ENCODE results near the gene ARHGAP27.

ARHGAP27 gene

DNA sequence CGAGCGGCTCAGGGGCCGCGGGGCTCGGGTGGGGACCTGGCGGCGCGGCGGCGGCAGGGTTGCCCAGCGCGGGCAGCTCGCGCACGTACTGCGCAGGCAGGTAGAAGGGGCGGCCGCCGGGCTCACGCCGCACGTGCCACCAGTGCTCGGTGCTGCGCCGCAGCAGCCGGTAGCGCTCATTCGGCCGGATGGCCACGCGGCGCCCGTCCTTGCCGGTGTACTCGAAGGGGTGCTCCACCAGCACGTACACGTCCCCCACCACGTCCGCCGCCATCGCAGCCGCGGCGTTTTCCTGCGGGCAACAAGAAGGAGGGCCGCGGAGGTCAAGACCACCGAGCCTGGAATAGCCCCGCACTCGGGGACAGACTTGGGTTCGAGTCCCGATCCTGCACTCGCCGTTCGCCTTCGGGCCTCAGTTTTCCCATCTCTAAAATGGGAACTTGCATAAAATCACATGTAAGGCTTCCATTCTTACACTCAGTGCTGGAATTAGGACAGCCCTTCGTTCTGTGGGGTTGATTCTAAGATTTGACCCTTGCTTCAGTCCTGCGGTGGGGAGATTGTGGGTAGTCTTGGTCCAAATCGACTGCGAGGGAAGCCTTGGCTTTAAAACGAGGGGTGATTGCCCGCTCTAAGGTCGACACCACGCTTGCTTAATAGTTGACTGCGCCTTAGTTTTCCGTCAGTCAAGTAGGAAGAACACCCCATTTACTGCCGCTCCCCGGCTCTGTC lies 2.5 kb downstream of the ARHGAP27 start:
- no peak for DNase-seq

GRCh38 chr17:45429339-45430005 lies 3.2 kb downstream of the ARHGAP27 start:
- DNase-seq = no peak

- no peak for DNase-seq
These were observed 3.7 kb downstream of the ARHGAP27 start for GRCh38 chr17:45428931-45429338.

- DNase-seq = peak; percentile 29 to 66
These were observed 4.5 kb downstream of the ARHGAP27 start for GRCh38 chr17:45428050-45428617.

DNA sequence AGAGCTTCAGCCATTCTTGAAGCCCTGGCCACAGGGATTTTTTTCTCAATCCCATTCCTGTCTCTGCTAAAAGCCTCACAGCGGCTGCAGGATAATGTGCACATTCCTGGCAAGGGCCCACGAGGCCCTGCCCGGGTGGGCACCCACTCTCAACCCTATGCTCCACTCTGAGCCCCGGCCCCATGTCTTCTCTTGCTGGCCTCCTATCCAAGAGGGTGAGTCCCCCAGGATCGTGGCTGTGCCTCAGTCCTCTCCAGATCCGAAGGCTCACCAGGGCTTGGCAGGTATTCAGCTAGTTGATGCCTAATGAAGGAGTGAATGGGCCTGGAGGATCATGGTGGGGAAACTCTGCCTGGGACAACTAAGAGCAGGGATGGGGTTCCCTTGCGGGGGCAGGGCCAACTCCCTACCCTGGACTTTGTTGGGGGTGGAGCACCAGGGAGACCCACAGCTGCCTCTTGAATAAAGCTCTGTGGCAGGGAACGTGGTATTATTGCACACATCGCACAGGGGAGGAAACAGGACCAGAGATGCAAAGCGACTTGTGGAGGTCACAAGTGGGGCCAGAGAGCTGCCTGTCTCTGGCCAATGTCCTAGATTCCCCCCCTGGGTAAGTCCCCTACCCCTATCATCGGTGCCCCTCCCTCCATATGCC lies 5.4 kb downstream of the ARHGAP27 start:
- no peak for DNase-seq

DNA sequence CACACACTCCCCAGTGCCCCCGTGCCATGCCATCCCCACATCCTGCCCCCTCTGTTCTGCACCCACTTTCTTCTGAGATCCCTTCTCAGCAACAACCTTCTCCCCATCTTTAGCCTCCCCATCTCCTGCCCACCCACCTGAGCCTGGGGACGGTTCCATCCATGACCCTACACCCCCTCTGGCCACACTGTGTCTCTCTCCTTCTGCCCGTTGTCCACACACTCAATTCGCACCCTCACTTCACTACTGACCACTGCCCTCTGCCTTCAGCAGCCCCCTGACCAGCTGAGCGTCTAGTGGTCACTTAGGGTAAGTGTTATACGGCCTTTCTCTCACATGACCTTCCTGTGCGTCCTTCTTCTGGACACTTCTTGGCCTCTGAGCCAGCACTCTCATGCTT lies 6.1 kb downstream of the ARHGAP27 start:
- no peak for DNase-seq

DNA sequence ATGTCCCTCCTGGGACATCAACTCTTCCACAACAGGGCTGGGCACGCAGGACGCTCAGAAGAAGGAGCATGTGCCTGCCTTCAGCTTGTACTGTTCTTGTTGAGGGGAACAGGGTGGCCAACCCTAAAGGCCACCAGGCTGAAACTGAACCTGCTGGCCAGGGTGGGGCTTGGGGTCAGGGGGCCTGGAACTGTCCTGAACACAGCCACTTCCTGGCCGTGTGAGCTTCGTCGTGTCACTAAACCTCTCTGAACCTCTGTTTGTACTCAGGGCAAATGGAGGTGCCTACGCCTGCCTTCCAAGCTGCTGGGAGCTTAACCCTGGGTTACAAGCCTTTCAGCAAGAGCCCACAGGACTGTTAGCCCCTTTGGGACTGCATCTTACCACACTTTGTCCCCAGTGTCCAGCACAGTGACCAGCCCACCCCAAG lies 6.7 kb downstream of the ARHGAP27 start:
- no peak for DNase-seq

GRCh38 chr17:45425125-45425983 lies 7.3 kb downstream of the ARHGAP27 start:
- peak; percentile 49 to 61 for DNase-seq

GRCh38 chr17:45424769-45425124 lies 7.9 kb downstream of the ARHGAP27 start:
- no peak for DNase-seq

GRCh38 chr17:45423975-45424335 lies 8.7 kb downstream of the ARHGAP27 start:
- DNase-seq = no peak

DNA sequence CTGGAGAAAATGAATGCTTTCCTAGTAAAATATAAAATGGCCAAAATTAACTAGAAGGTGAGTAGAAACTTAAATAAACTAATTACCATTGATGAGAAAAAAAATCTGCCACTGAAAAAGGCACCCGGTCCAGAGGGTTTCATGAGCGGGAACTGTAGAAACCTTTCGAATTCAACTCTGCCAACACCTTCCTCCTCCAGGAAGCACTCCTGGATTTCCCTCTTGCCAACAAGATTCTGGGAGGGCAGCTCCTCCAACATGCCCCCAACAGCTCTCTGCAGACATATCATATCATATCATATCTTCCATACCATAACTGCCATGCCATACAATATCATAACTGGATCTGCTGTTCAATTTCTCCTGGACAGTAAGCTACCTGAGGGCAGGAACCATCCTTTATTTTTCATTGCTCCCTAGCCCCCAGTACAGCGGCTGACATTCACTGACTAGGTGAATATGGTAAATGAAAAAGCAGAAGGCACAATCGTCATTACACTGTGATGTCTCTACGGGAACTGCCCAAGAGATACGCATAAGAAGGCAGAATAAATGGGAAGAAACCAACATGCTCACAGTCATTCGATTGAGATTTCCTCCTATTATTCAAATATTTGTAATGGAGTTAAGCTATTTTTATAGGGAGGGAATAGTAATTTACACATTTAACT lies 9.2 kb downstream of the ARHGAP27 start:
- DNase-seq = no peak

- no peak for DNase-seq
These were observed 17.4 kb downstream of the ARHGAP27 start for GRCh38 chr17:45414990-45415881.

DNA sequence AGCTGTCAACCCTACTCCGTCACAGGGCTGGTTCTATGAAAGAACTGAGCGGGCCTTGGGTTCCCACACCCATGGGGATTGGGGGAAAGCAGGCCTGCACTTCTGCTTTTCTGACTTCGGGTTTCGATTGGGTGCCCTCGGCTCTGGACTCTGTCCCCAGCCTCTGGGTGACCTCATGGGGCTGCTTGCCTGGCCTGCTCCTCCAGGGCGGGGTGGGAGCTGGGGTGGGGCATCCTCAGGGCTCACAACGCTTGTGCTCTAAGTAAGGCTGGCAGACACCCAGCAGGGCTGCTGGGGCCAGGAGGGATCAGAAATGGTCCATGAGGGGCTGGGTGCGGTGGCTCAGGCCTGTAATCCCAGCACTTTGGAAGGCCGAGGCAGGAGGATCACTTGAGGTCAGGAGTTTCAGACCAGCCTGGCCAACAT lies 19.2 kb downstream of the ARHGAP27 start:
- no peak for DNase-seq

GRCh38 chr17:45411348-45412105 lies 21.1 kb downstream of the ARHGAP27 start:
- DNase-seq = no peak

- DNase-seq = no peak
These were observed 22.3 kb downstream of the ARHGAP27 start for GRCh38 chr17:45410144-45411091.

- DNase-seq = no peak
These were observed 23.0 kb downstream of the ARHGAP27 start for GRCh38 chr17:45409659-45410076.

DNA sequence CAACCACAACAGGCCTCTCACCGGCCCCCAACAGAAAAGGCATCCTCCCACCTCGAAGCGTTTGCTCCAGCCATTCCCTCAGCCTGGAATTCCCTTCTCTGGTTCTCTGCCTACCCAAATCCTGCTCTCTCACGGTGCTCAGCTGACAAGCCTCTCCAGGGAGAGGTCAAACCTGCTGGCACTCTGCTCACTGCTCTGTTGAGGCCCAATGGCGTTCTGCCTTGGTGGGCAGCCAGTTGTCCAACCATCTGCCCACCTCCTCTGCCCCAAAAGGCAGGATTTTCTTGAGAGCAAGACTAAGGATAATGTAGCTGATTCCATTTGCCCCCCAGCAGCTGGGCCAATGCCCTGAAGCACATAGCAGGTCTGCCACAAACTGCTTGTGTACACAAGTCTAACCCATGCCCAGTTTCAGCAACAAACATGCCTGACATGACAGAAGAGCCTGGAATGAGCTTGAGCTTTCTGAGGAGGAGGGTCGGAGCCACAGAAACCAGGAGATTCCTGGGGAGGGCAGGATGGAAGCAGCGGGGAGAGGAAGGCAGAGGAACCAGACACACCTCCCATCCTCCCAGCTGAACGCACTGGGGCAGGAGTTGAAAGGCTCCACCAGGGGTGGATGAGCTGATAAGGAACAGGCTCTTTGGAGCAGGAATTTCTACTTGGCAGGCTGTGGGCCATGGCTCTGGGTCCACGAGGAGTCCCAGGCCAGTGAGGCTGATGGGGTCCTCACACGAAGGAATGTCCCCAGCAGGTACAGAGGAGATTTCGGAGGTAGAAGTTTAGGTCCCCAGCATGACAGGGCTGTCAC lies 23.9 kb downstream of the ARHGAP27 start:
- DNase-seq = no peak

- DNase-seq = no peak
These were observed 26.6 kb downstream of the ARHGAP27 start for GRCh38 chr17:45406107-45406506.

Measured in SW 1271 (cell line).